ENCODE results near the gene HS3ST3A1. TPM values are rescaled to one million over a fixed set of nuclear protein-coding genes. Genes with fewer than 3 reads are reported as not detected.
A peak's percentile ranks its signal among the peaks of the same experiment; 100 is the strongest.

The HS3ST3A1 gene
- 6.6 and 11.9 TPM in 2 replicates for polyA plus RNA-seq (2011; rRNA removed)
- polyA minus RNA-seq (2011; rRNA and poly(A)+ RNA removed): 3.6 and 4.2 TPM in 2 replicates

GRCh38 chr17:13601776-13602551, at the start of gene HS3ST3A1:
Gene HS3ST3A1, minus strand, starts transcription at chr17:13601929. Its CDS starts 800 bp downstream, at chr17:13601129.
- H3K4me3 ChIP-seq (ENCODE audit: low read depth, low read length): peak within 1 kb of the TSS; percentile 87
- no peak for TF ChIP-seq CTCF (IDR thresholded peaks at IDR 0.05; ENCODE audit: low read depth, low read length)
- peak within 1 kb of the TSS; percentile 86 for H3K27ac ChIP-seq (ENCODE audit: low read depth, low read length)
- H3K9me3 ChIP-seq (ENCODE audit: control insufficient read depth, insufficient read depth, low read length): no peaks in the 10 kb centered on the region; the same call in 1 of the 2 replicates
- no peaks in the 10 kb centered on the region for H3K27me3 ChIP-seq (ENCODE audit: control insufficient read depth, insufficient read depth, low read length)
- ChIA-PET CTCF (interaction anchor here (0.5 to 1.4 kb wide), 4 partner anchors 8 to 696 kb away, joined by 3 to 6 read pairs (median 3); no protein-coding TSS in a partner anchor), POLR2A (interaction anchor here (0.5 to 2.4 kb wide), 8 partner anchors 10 to 699 kb away, joined by 3 to 15 read pairs (median 5); partner anchors contain the start of gene HS3ST3B1)
- peak; percentile 65 for DNase-seq (ENCODE audit: low read depth, low spot score)

GRCh38 chr17:13650096-13650675, 48.5 kb upstream of the HS3ST3A1 start:
- TF ChIP-seq CTCF (IDR thresholded peaks at IDR 0.05; ENCODE audit: low read depth, low read length): no peak

GRCh38 chr17:13647543-13648021, 45.9 kb upstream of the HS3ST3A1 start:
- H3K9me3 ChIP-seq (ENCODE audit: control insufficient read depth, insufficient read depth, low read length): no peaks in the 10 kb centered on the region
- no peak overlapping the region for H3K27ac ChIP-seq (ENCODE audit: low read depth, low read length)
- DNase-seq (ENCODE audit: low read depth, low spot score): no peak
- no peak overlapping the region for H3K4me3 ChIP-seq (ENCODE audit: low read depth, low read length)
- TF ChIP-seq CTCF (IDR thresholded peaks at IDR 0.05; ENCODE audit: low read depth, low read length): no peak
- POLR2A ChIA-PET: no interaction called here
- H3K27me3 ChIP-seq (ENCODE audit: control insufficient read depth, insufficient read depth, low read length): no peaks in the 10 kb centered on the region
- CTCF ChIA-PET: no interaction called here

More at GRCh38 chr17:13650096-13650675, 48.5 kb upstream of the HS3ST3A1 start:
- Histone ChIP-seq H3K9me3 (ENCODE audit: control insufficient read depth, insufficient read depth, low read length) (no peaks in the 10 kb centered on the region), H3K27me3 (ENCODE audit: control insufficient read depth, insufficient read depth, low read length) (no peaks in the 10 kb centered on the region), H3K27ac (ENCODE audit: low read depth, low read length) (no peak overlapping the region), H3K4me3 (ENCODE audit: low read depth, low read length) (no peak overlapping the region)
- POLR2A ChIA-PET: no interaction called here
- CTCF ChIA-PET: no interaction called here
- DNase-seq (ENCODE audit: low read depth, low spot score): no peak

- no peak for DNase-seq (ENCODE audit: low read depth, low spot score)
- no peak overlapping the region for H3K4me3 ChIP-seq (ENCODE audit: low read depth, low read length)
- CTCF ChIA-PET: no interaction called here
- TF ChIP-seq CTCF (IDR thresholded peaks at IDR 0.05; ENCODE audit: low read depth, low read length): no peak
- no peaks in the 10 kb centered on the region for H3K9me3 ChIP-seq (ENCODE audit: control insufficient read depth, insufficient read depth, low read length)
- no peaks in the 10 kb centered on the region for H3K27me3 ChIP-seq (ENCODE audit: control insufficient read depth, insufficient read depth, low read length)
- no peak overlapping the region for H3K27ac ChIP-seq (ENCODE audit: low read depth, low read length)
- POLR2A ChIA-PET: interaction anchor here (0.5 kb wide), 1 partner anchor 45 kb away, joined by 4 read pairs; no protein-coding TSS in a partner anchor
Observed at GRCh38 chr17:13646969-13647542, 45.3 kb upstream of the HS3ST3A1 start.
